Measurements from ENCODE around the gene MORF4L2.
A peak's percentile ranks its signal among the peaks of the same experiment; 100 is the strongest.

Gene MORF4L2

DNA sequence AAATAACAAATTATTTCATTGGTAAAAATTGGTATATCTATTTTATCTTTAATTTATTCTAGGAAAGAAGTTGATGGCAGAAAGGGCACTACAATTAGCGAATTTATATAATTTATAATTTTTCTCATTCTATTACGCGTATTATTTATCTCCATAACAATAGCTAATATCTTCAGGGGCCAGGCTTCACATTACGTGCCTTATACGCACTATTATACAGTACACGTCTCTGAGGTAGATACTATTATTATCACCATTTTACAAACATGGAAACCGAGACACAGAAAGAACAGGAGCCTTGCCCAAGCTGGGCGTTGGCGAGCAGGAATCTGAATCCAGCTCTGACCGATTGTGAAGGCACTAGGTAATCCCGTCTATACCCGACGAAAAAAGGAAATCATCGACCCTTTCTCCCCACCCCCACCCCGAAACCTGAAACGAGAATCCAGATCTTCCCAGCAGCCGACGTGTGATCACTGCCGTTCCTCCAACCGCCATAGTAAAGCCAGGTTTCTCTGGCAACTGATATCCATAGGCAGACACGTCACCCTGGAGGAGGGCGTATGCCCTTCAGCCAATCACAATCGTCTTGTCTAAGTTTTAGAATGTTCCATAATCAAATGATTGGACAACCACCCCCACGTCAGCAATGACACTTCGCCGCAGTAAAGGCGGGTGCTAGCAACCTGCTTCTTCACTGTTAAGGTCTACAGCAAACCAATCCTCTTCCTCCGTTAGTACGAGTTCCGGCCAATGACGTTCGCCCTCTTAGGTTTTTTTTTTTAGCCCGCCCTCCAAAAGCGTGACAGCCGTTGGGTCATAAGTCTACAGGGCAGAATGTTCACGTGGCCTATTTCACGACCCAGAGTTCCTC is at the start of gene MORF4L2:
TSS of gene MORF4L2 (minus strand) at position 501 of the 874 bp plus-strand sequence. CDS start 9,672 bp downstream, outside the sequence.
- H3K4me3 ChIP-seq (replicated peaks in 1 of 2; ENCODE audit: low read depth in 2 of 2, low read length in 2 of 2), result peak within 1 kb of the TSS; percentile 63 to 70
- DNase-seq (ENCODE audit: low read depth in 2 of 2), result peak; percentile 99
- TF ChIP-seq, protein P1, sequence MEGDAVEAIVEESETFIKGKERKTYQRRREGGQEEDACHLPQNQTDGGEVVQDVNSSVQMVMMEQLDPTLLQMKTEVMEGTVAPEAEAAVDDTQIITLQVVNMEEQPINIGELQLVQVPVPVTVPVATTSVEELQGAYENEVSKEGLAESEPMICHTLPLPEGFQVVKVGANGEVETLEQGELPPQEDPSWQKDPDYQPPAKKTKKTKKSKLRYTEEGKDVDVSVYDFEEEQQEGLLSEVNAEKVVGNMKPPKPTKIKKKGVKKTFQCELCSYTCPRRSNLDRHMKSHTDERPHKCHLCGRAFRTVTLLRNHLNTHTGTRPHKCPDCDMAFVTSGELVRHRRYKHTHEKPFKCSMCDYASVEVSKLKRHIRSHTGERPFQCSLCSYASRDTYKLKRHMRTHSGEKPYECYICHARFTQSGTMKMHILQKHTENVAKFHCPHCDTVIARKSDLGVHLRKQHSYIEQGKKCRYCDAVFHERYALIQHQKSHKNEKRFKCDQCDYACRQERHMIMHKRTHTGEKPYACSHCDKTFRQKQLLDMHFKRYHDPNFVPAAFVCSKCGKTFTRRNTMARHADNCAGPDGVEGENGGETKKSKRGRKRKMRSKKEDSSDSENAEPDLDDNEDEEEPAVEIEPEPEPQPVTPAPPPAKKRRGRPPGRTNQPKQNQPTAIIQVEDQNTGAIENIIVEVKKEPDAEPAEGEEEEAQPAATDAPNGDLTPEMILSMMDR (IDR thresholded peaks at IDR 0.05; ENCODE audit: low read depth, low read length), result no peak

- TF ChIP-seq, protein P1 (IDR thresholded peaks at IDR 0.05; ENCODE audit: low read depth, low read length), result no peak
- no peak overlapping the region for H3K4me3 ChIP-seq (replicated peaks in 1 of 2; ENCODE audit: low read depth in 2 of 2, low read length in 2 of 2)
- peak; percentile 68 for DNase-seq (ENCODE audit: low read depth in 2 of 2)
Observed at GRCh38 chrX:103734125-103734760, 47.7 kb upstream of the MORF4L2 start.

GRCh38 chrX:103733017-103733416 is 46.5 kb upstream of the MORF4L2 start:
- no peak overlapping the region for H3K4me3 ChIP-seq (replicated peaks in 1 of 2; ENCODE audit: low read depth in 2 of 2, low read length in 2 of 2)
- DNase-seq (ENCODE audit: low read depth in 2 of 2), result peak in 1 of 2 donors; percentile 51
- TF ChIP-seq, protein P1 (IDR thresholded peaks at IDR 0.05; ENCODE audit: low read depth, low read length), result no peak

DNA sequence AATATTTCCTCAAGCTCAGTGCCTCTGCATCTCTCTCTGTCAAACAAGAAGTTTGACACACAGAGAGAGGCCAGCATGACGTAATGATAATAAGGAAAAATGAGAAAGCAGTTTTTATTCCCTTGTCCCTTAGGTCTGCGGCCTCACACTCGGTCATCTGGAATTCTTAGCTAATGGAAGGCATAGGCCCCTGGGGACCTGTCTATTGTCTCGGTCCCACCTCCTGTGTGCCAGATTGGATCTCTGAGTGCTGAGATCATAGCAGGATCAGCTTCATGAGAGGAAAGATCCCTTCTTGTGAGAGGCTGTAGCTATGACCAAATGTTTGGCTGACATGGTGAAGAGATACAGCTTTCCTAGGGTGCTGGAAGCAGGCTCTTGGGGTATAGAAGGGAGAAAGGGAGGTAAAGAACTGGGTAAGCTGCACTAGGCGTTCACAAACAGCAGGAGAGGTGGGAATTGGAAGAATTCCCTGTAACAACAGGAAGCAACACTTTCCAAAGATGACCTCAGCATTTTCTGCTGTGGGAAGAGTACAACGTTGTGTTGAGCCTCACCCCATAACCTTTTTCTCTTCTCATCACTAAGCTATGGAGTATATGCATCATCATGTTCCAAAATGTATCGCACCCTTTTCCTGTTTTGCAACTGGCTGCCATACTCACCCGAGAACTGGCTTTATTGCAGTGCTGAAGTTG is 44.4 kb upstream of the MORF4L2 start:
- TF ChIP-seq, protein P1 (IDR thresholded peaks at IDR 0.05; ENCODE audit: low read depth, low read length), result no peak

GRCh38 chrX:103730147-103730795 is 43.8 kb upstream of the MORF4L2 start:
- TF ChIP-seq, protein P1 (IDR thresholded peaks at IDR 0.05; ENCODE audit: low read depth, low read length), result no peak
- no peak overlapping the region for H3K4me3 ChIP-seq (replicated peaks in 1 of 2; ENCODE audit: low read depth in 2 of 2, low read length in 2 of 2)
- peak; percentile 42 to 61 for DNase-seq (ENCODE audit: low read depth in 2 of 2)

More for the DNA sequence above, 44.4 kb upstream of the MORF4L2 start:
- H3K4me3 ChIP-seq (replicated peaks in 1 of 2; ENCODE audit: low read depth in 2 of 2, low read length in 2 of 2), result no peak overlapping the region
- peak; percentile 95 to 97 for DNase-seq (ENCODE audit: low read depth in 2 of 2)

GRCh38 chrX:103729015-103729414 is 42.5 kb upstream of the MORF4L2 start:
- no peak for DNase-seq (ENCODE audit: low read depth in 2 of 2)
- TF ChIP-seq, protein P1 (IDR thresholded peaks at IDR 0.05; ENCODE audit: low read depth, low read length), result no peak
- no peak overlapping the region for H3K4me3 ChIP-seq (replicated peaks in 1 of 2; ENCODE audit: low read depth in 2 of 2, low read length in 2 of 2)

Measured in cardiac fibroblast (primary cell).